ENCODE data around the gene AFAP1L1. TPM values are rescaled to one million over a fixed set of nuclear protein-coding genes. Genes with fewer than 3 reads are reported as not detected.

The AFAP1L1 gene
- total and polyA plus RNA-seq, 4 donors: 2.1 to 11.6 (median 4.0) TPM

GRCh38 chr5:149309354-149309753 is 37.7 kb downstream of the AFAP1L1 start:
- DNase-seq (ENCODE audit: low spot score): no peak
- no peaks in the 10 kb centered on the region for H3K27me3 ChIP-seq (ENCODE audit: control insufficient read depth in 4 of 4, insufficient read depth in 4 of 4, low read length in 3 of 4)
- H3K4me1 ChIP-seq (ENCODE audit: control insufficient read depth in 4 of 4, insufficient read depth in 4 of 4, low read length in 3 of 4): no peaks in the 10 kb centered on the region
- H3K4me3 ChIP-seq (ENCODE audit: low read depth in 1 of 3, low read length in 3 of 3): no peak overlapping the region
- H3K9ac ChIP-seq (ENCODE audit: low read depth in 1 of 2, low read length in 2 of 2): no peak overlapping the region
- H3K36me3 ChIP-seq (ENCODE audit: control insufficient read depth in 4 of 4, insufficient read depth in 3 of 4, low read depth in 1 of 4, low read length in 3 of 4): no peaks in the 10 kb centered on the region
- H3K9me3 ChIP-seq (ENCODE audit: control insufficient read depth in 4 of 4, low read length in 3 of 4): no peaks in the 10 kb centered on the region
- TF ChIP-seq REST (IDR thresholded peaks at IDR 0.05) (no peak), EGR1 (IDR thresholded peaks at IDR 0.05; ENCODE audit: low read depth in 2 of 2) (no peak), FOXA1 (IDR thresholded peaks at IDR 0.05) (no peak), ATF3 (IDR thresholded peaks at IDR 0.05) (no peak)
- 84% methylated on average over 6 of the region's 6 CpGs for WGBS
- no peak overlapping the region for H3K27ac ChIP-seq (ENCODE audit: low read depth in 1 of 2, low read length in 2 of 2)

GRCh38 chr5:149310488-149310887 is 38.8 kb downstream of the AFAP1L1 start:
- Histone ChIP-seq H3K9ac (ENCODE audit: low read depth in 1 of 2, low read length in 2 of 2) (no peak overlapping the region), H3K4me1 (ENCODE audit: control insufficient read depth in 4 of 4, insufficient read depth in 4 of 4, low read length in 3 of 4) (no peaks in the 10 kb centered on the region), H3K36me3 (ENCODE audit: control insufficient read depth in 4 of 4, insufficient read depth in 3 of 4, low read depth in 1 of 4, low read length in 3 of 4) (no peaks in the 10 kb centered on the region), H3K27ac (ENCODE audit: low read depth in 1 of 2, low read length in 2 of 2) (no peak overlapping the region), H3K4me3 (ENCODE audit: low read depth in 1 of 3, low read length in 3 of 3) (no peak overlapping the region), H3K9me3 (ENCODE audit: control insufficient read depth in 4 of 4, low read length in 3 of 4) (no peaks in the 10 kb centered on the region), H3K27me3 (ENCODE audit: control insufficient read depth in 4 of 4, insufficient read depth in 4 of 4, low read length in 3 of 4) (no peaks in the 10 kb centered on the region)
- 90% methylated on average over 4 of the region's 4 CpGs for WGBS
- TF ChIP-seq ATF3 (IDR thresholded peaks at IDR 0.05): no peak
- no peak for TF ChIP-seq GABPA (IDR thresholded peaks at IDR 0.05 in 1 of 2, conservative IDR thresholded peaks at IDR 0.05 in 1 of 2)
- no peak for TF ChIP-seq FOXA2 (IDR thresholded peaks at IDR 0.05)
- TF ChIP-seq TAF1 (conservative IDR thresholded peaks at IDR 0.05): no peak
- no peak for TF ChIP-seq YY1 (IDR thresholded peaks at IDR 0.05)
- no peak for DNase-seq (ENCODE audit: low spot score)

- Histone ChIP-seq H3K27me3 (ENCODE audit: control insufficient read depth in 4 of 4, insufficient read depth in 4 of 4, low read length in 3 of 4) (no peaks in the 10 kb centered on the region), H3K4me3 (ENCODE audit: low read depth in 1 of 3, low read length in 3 of 3) (no peak overlapping the region), H3K9me3 (ENCODE audit: control insufficient read depth in 4 of 4, low read length in 3 of 4) (no peaks in the 10 kb centered on the region), H3K4me1 (ENCODE audit: control insufficient read depth in 4 of 4, insufficient read depth in 4 of 4, low read length in 3 of 4) (no peaks in the 10 kb centered on the region), H3K27ac (ENCODE audit: low read depth in 1 of 2, low read length in 2 of 2) (no peak overlapping the region), H3K36me3 (ENCODE audit: control insufficient read depth in 4 of 4, insufficient read depth in 3 of 4, low read depth in 1 of 4, low read length in 3 of 4) (no peaks in the 10 kb centered on the region), H3K9ac (ENCODE audit: low read depth in 1 of 2, low read length in 2 of 2) (no peak overlapping the region)
- DNase-seq (ENCODE audit: low spot score): no peak
- no peak for TF ChIP-seq MAX (IDR thresholded peaks at IDR 0.05)
- peak; percentile 3 for TF ChIP-seq NR2F2 (IDR thresholded peaks at IDR 0.05)
- TF ChIP-seq CTCF (IDR thresholded peaks at IDR 0.05; ENCODE audit: low read depth, low read length, missing input control): no peak
- TF ChIP-seq JUND (IDR thresholded peaks at IDR 0.05): no peak
- WGBS: 77% methylated on average over 10 of the region's 10 CpGs
These were observed 39.4 kb downstream of the AFAP1L1 start for GRCh38 chr5:149310947-149311658.

All from liver (tissue), 9 donors.